Skeletal muscle satellite cell (primary cell): ENCODE measurements around the gene NUB1. TPM values are rescaled to one million over a fixed set of nuclear protein-coding genes. Genes with fewer than 3 reads are reported as not detected.
"Not testable (repeated sequence)": the region's sequence is repeated elsewhere in the genome, so short reads cannot be mapped to it uniquely, and the experiment has no call there.

Experiments used
- H3K27me3 ChIP-seq: 2 replicates; pipeline ENCODE4 v1.7.0; 2013; ENCODE audit warnings: low read length; ENCODE audit not compliant: control insufficient read depth, insufficient read depth
- H3K36me3 ChIP-seq: 2 replicates; pipeline ENCODE4 v1.7.0; 2013; ENCODE audit warnings: mild to moderate bottlenecking, control low read depth, low read length; ENCODE audit not compliant: insufficient read depth
- H3K4me1 ChIP-seq: 2 replicates; pipeline ENCODE4 v1.7.0; 2013; ENCODE audit warnings: low read length; ENCODE audit not compliant: control insufficient read depth, insufficient read depth
- H3K4me2 ChIP-seq: 2 replicates; pipeline ENCODE4 v1.7.0; 2013; ENCODE audit warnings: mild to moderate bottlenecking, low read length
- H3K4me3 ChIP-seq: 2 replicates; pipeline ENCODE4 v1.7.0; 2013; ENCODE audit warnings: low read length
- H3K9ac ChIP-seq: 2 replicates; pipeline ENCODE4 v1.7.0; 2013; ENCODE audit warnings: mild to moderate bottlenecking, low read depth, low read length, moderate library complexity
- H3K9me3 ChIP-seq: replicated peaks from 2 replicates; pipeline ENCODE4 v1.7.0; 2013; ENCODE audit warnings: mild to moderate bottlenecking, control low read depth, low read length
- total RNA-seq: library from RNA; depleted of rRNA; stranded (reverse); fragments of >200 nt; gene quantifications from 2 replicates; pipeline ENCODE4 v1.2.3, GENCODE V29; 2012; rRNA removed

NUB1 gene
- 21.4 and 28.4 TPM in 2 replicates for total RNA-seq

- peaks cover 7% of the 10 kb centered on the region for H3K4me1 ChIP-seq
- no peaks in the 10 kb centered on the region for H3K9me3 ChIP-seq
- H3K27me3 ChIP-seq = peaks cover 2% of the 10 kb centered on the region
- H3K4me2 ChIP-seq = peak within 1 kb of the TSS; percentile 86
- peak within 1 kb of the TSS; percentile 93 for H3K4me3 ChIP-seq
- H3K36me3 ChIP-seq = peaks cover 11% of the 10 kb centered on the region
- H3K9ac ChIP-seq = peak within 1 kb of the TSS; percentile 88
These were observed at the start of gene NUB1 for GRCh38 chr7:151341357-151342101. Gene NUB1, plus strand, starts transcription at chr7:151341812. Its CDS starts 3,538 bp downstream, at chr7:151345350.

- no peak overlapping the region for H3K4me2 ChIP-seq
- H3K9ac ChIP-seq = no peak overlapping the region
- no peak overlapping the region for H3K4me3 ChIP-seq
- H3K9me3 ChIP-seq = no peaks in the 10 kb centered on the region
- peaks cover 57% of the 10 kb centered on the region for H3K27me3 ChIP-seq
- no peaks in the 10 kb centered on the region for H3K36me3 ChIP-seq
- H3K4me1 ChIP-seq = no peaks in the 10 kb centered on the region
These were observed 48.8 kb upstream of the NUB1 start for GRCh38 chr7:151292850-151293249.

- Histone ChIP-seq H3K36me3 (no peaks in the 10 kb centered on the region), H3K27me3 (peaks cover 46% of the 10 kb centered on the region), H3K4me1 (no peaks in the 10 kb centered on the region), H3K4me3 (no peak overlapping the region), H3K9ac (no peak overlapping the region), H3K4me2 (no peak overlapping the region), H3K9me3 (no peaks in the 10 kb centered on the region)
These were observed 45.2 kb upstream of the NUB1 start for GRCh38 chr7:151296202-151296992.

GRCh38 chr7:151298765-151299164, 42.8 kb upstream of the NUB1 start:
- Histone ChIP-seq H3K9ac (no peak overlapping the region), H3K27me3 (peaks cover 44% of the 10 kb centered on the region), H3K36me3 (no peaks in the 10 kb centered on the region), H3K9me3 (no peaks in the 10 kb centered on the region), H3K4me3 (no peak overlapping the region), H3K4me1 (peaks cover 6% of the 10 kb centered on the region), H3K4me2 (no peak overlapping the region)

- no peak overlapping the region for H3K4me2 ChIP-seq
- H3K4me1 ChIP-seq = peaks cover 7% of the 10 kb centered on the region
- no peak overlapping the region for H3K4me3 ChIP-seq
- H3K9me3 ChIP-seq = no peaks in the 10 kb centered on the region
- H3K36me3 ChIP-seq = no peaks in the 10 kb centered on the region
- H3K27me3 ChIP-seq = peaks cover 36% of the 10 kb centered on the region
- no peak overlapping the region for H3K9ac ChIP-seq
These were observed 42.1 kb upstream of the NUB1 start for GRCh38 chr7:151299530-151299929.

GRCh38 chr7:151299940-151300645, 41.5 kb upstream of the NUB1 start:
- H3K27me3 ChIP-seq = peaks cover 35% of the 10 kb centered on the region
- no peak overlapping the region for H3K4me3 ChIP-seq
- no peak overlapping the region for H3K9ac ChIP-seq
- H3K36me3 ChIP-seq = no peaks in the 10 kb centered on the region
- peaks cover 7% of the 10 kb centered on the region for H3K4me1 ChIP-seq
- H3K4me2 ChIP-seq = no peak overlapping the region
- no peaks in the 10 kb centered on the region for H3K9me3 ChIP-seq

- H3K9ac ChIP-seq = no peak overlapping the region
- no peak overlapping the region for H3K4me2 ChIP-seq
- peaks cover 7% of the 10 kb centered on the region for H3K4me1 ChIP-seq
- peaks cover 43% of the 10 kb centered on the region for H3K27me3 ChIP-seq
- no peaks in the 10 kb centered on the region for H3K36me3 ChIP-seq
- no peak overlapping the region for H3K4me3 ChIP-seq
- no peaks in the 10 kb centered on the region for H3K9me3 ChIP-seq
These were observed 39.8 kb upstream of the NUB1 start for GRCh38 chr7:151301471-151302462.

GRCh38 chr7:151304251-151304650, 37.4 kb upstream of the NUB1 start:
- H3K4me2 ChIP-seq, H3K4me3 ChIP-seq, H3K9ac ChIP-seq, H3K9me3 ChIP-seq, H3K36me3 ChIP-seq, H3K4me1 ChIP-seq: not testable (repeated sequence)
- peaks cover 56% of the 10 kb centered on the region for H3K27me3 ChIP-seq

- Histone ChIP-seq H3K4me2 (peak overlapping the region; percentile 54), H3K4me3 (no peak overlapping the region), H3K27me3 (peaks cover 55% of the 10 kb centered on the region), H3K9ac (no peak overlapping the region), H3K36me3 (no peaks in the 10 kb centered on the region), H3K9me3 (no peaks in the 10 kb centered on the region), H3K4me1 (peaks cover 7% of the 10 kb centered on the region)
These were observed 36.8 kb upstream of the NUB1 start for GRCh38 chr7:151304856-151305255.

- H3K9me3 ChIP-seq = peaks cover 2% of the 10 kb centered on the region
- H3K4me2 ChIP-seq = no peak overlapping the region
- peaks cover 41% of the 10 kb centered on the region for H3K27me3 ChIP-seq
- H3K4me3 ChIP-seq = no peak overlapping the region
- H3K36me3 ChIP-seq = no peaks in the 10 kb centered on the region
- no peak overlapping the region for H3K9ac ChIP-seq
- H3K4me1 ChIP-seq = peaks cover 7% of the 10 kb centered on the region
These were observed 35.2 kb upstream of the NUB1 start for GRCh38 chr7:151306374-151306773.
